ENCODE measurements around the gene IL4R. TPM values are rescaled to one million over a fixed set of nuclear protein-coding genes. Genes with fewer than 3 reads are reported as not detected.
A peak's percentile ranks its signal among the peaks of the same experiment; 100 is the strongest.

IL4R gene
- total and polyA plus RNA-seq, 2 of the 13 experiments (the other 11 are each of a cell fraction or from before 2014, with no cell fraction given): 15.9 to 49.6 TPM

- TF ChIP-seq, protein P1, sequence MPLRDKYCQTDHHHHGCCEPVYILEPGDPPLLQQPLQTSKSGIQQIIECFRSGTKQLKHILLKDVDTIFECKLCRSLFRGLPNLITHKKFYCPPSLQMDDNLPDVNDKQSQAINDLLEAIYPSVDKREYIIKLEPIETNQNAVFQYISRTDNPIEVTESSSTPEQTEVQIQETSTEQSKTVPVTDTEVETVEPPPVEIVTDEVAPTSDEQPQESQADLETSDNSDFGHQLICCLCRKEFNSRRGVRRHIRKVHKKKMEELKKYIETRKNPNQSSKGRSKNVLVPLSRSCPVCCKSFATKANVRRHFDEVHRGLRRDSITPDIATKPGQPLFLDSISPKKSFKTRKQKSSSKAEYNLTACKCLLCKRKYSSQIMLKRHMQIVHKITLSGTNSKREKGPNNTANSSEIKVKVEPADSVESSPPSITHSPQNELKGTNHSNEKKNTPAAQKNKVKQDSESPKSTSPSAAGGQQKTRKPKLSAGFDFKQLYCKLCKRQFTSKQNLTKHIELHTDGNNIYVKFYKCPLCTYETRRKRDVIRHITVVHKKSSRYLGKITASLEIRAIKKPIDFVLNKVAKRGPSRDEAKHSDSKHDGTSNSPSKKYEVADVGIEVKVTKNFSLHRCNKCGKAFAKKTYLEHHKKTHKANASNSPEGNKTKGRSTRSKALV (CRISPR knock-in tag; IDR thresholded peaks at IDR 0.05): peak; percentile 51; the same call in 1 of the 2 replicates
- TF ChIP-seq ZNF446 (CRISPR knock-in tag; IDR thresholded peaks at IDR 0.05): no peak
- TF ChIP-seq ZNF777 (CRISPR knock-in tag; IDR thresholded peaks at IDR 0.05): no peak
- TF ChIP-seq KDM6A (CRISPR knock-in tag; IDR thresholded peaks at IDR 0.05; ENCODE audit: low read depth): no peak
- no peak; the same call in 1 of the 2 replicates for TF ChIP-seq RXRA (CRISPR knock-in tag; IDR thresholded peaks at IDR 0.05)
- no peak for TF ChIP-seq ZNF556 (CRISPR knock-in tag; IDR thresholded peaks at IDR 0.05; ENCODE audit: borderline replicate concordance)
- TF ChIP-seq, protein P2, sequence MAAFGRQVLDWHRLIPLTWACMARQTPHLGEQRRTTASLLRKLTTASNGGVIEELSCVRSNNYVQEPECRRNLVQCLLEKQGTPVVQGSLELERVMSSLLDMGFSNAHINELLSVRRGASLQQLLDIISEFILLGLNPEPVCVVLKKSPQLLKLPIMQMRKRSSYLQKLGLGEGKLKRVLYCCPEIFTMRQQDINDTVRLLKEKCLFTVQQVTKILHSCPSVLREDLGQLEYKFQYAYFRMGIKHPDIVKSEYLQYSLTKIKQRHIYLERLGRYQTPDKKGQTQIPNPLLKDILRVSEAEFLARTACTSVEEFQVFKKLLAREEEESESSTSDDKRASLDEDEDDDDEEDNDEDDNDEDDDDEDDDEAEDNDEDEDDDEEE (CRISPR knock-in tag; IDR thresholded peaks at IDR 0.05): no peak
- no peak for TF ChIP-seq SALL2 (CRISPR knock-in tag; IDR thresholded peaks at IDR 0.05)
- peak; percentile 99 for TF ChIP-seq TEAD3 (CRISPR knock-in tag; optimal IDR thresholded peaks at IDR 0.05; ENCODE audit: borderline replicate concordance)
- no peak for TF ChIP-seq SOX13 (IDR thresholded peaks at IDR 0.05)
- TF ChIP-seq SOX13 (CRISPR knock-in tag; conservative IDR thresholded peaks at IDR 0.05 in 1 of 2, IDR thresholded peaks at IDR 0.05 in 1 of 2): peak in 1 of 2 experiments; percentile 49; a peak in 1 of 4 replicates
- TF ChIP-seq SMC3 (IDR thresholded peaks at IDR 0.05; ENCODE audit: low read length): peak; percentile 8; the same call in 1 of the 2 replicates
- 0 out of 2 replicates have a peak, but pooled peaks have one; percentile 13 for TF ChIP-seq ZNF629 (CRISPR knock-in tag; conservative IDR thresholded peaks at IDR 0.05)
- 0 out of 2 replicates have a peak, but pooled peaks have one; percentile 10 for TF ChIP-seq HHEX (CRISPR knock-in tag; IDR thresholded peaks at IDR 0.05)
- no peak for TF ChIP-seq POLR2G (IDR thresholded peaks at IDR 0.05; ENCODE audit: low read depth, low read length)
- no peak for TF ChIP-seq BHLHE40 (IDR thresholded peaks at IDR 0.05; ENCODE audit: low read length)
- TF ChIP-seq GABPB1 (CRISPR knock-in tag; IDR thresholded peaks at IDR 0.05): no peak
- TF ChIP-seq, protein P3, sequence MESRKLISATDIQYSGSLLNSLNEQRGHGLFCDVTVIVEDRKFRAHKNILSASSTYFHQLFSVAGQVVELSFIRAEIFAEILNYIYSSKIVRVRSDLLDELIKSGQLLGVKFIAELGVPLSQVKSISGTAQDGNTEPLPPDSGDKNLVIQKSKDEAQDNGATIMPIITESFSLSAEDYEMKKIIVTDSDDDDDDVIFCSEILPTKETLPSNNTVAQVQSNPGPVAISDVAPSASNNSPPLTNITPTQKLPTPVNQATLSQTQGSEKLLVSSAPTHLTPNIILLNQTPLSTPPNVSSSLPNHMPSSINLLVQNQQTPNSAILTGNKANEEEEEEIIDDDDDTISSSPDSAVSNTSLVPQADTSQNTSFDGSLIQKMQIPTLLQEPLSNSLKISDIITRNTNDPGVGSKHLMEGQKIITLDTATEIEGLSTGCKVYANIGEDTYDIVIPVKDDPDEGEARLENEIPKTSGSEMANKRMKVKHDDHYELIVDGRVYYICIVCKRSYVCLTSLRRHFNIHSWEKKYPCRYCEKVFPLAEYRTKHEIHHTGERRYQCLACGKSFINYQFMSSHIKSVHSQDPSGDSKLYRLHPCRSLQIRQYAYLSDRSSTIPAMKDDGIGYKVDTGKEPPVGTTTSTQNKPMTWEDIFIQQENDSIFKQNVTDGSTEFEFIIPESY (CRISPR knock-in tag; IDR thresholded peaks at IDR 0.05): peak; percentile 18; the same call in 1 of the 2 replicates
- TF ChIP-seq NR2F1 (CRISPR knock-in tag; IDR thresholded peaks at IDR 0.05): peak in 1 of 2 experiments; percentile 30; a peak in 1 of 4 replicates
- TF ChIP-seq PHF20 (CRISPR knock-in tag; IDR thresholded peaks at IDR 0.05): no peak
- TF ChIP-seq NCOA2 (CRISPR knock-in tag; IDR thresholded peaks at IDR 0.05): peak; percentile 37; the same call in 1 of the 2 replicates
- TF ChIP-seq, protein P4, sequence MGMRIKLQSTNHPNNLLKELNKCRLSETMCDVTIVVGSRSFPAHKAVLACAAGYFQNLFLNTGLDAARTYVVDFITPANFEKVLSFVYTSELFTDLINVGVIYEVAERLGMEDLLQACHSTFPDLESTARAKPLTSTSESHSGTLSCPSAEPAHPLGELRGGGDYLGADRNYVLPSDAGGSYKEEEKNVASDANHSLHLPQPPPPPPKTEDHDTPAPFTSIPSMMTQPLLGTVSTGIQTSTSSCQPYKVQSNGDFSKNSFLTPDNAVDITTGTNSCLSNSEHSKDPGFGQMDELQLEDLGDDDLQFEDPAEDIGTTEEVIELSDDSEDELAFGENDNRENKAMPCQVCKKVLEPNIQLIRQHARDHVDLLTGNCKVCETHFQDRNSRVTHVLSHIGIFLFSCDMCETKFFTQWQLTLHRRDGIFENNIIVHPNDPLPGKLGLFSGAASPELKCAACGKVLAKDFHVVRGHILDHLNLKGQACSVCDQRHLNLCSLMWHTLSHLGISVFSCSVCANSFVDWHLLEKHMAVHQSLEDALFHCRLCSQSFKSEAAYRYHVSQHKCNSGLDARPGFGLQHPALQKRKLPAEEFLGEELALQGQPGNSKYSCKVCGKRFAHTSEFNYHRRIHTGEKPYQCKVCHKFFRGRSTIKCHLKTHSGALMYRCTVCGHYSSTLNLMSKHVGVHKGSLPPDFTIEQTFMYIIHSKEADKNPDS (CRISPR knock-in tag; IDR thresholded peaks at IDR 0.05): 0 out of 2 replicates have a peak, but pooled peaks have one; percentile 65
- TF ChIP-seq TARDBP (CRISPR knock-in tag; IDR thresholded peaks at IDR 0.05): no peak
Observed at GRCh38 chr16:27264151-27264550, 49.6 kb upstream of the IL4R start (continued).

Measured in HepG2 (cell line).